Loucy (cell line): Measurements from ENCODE around the gene PPIP5K2.

Experiments
- H2AFZ ChIP-seq: fragments of 200-600 bp; sonication (generic); 2 replicates; pipeline ENCODE4 v1.6.0; 2016; ENCODE audit warnings: antibody characterized with exemption, mild to moderate bottlenecking, low read length, moderate library complexity
- H3F3A ChIP-seq: fragments of 200-600 bp; 2 replicates; pipeline ENCODE4 v1.6.0; 2016; ENCODE audit warnings: antibody characterized with exemption, low read depth, mild to moderate bottlenecking
- H3K27me3 ChIP-seq: fragments of 200-600 bp; sonication (generic); 2 replicates; pipeline ENCODE4 v1.6.1; 2014; ENCODE audit warnings: low read length, mild to moderate bottlenecking; ENCODE audit not compliant: insufficient read depth, poor library complexity, severe bottlenecking
- H3K36me3 ChIP-seq: fragments of 200-600 bp; sonication (generic); 2 replicates; pipeline ENCODE4 v1.6.1; 2016; ENCODE audit warnings: low read length; ENCODE audit not compliant: insufficient read depth
- H3K4me1 ChIP-seq: fragments of 200-600 bp; sonication (generic); 2 replicates; pipeline ENCODE4 v1.5.1; 2014; ENCODE audit warnings: low read length, mild to moderate bottlenecking; ENCODE audit not compliant: insufficient read depth, poor library complexity, severe bottlenecking
- H3K4me2 ChIP-seq: fragments of 200-600 bp; sonication (generic); 2 replicates; pipeline ENCODE4 v1.6.0; 2014; ENCODE audit warnings: antibody characterized with exemption, low read length, low read depth, mild to moderate bottlenecking; ENCODE audit not compliant: poor library complexity, severe bottlenecking
- H3K4me3 ChIP-seq: fragments of 200-600 bp; sonication (generic); 2 replicates; pipeline ENCODE4 v1.5.1; 2014; ENCODE audit warnings: low read length, mild to moderate bottlenecking, mixed read lengths; ENCODE audit not compliant: poor library complexity, severe bottlenecking
- H3K79me2 ChIP-seq: fragments of 200-600 bp; sonication (generic); 2 replicates; pipeline ENCODE4 v1.6.1; 2014; ENCODE audit warnings: low read length; ENCODE audit not compliant: insufficient read depth
- H3K9ac ChIP-seq: fragments of 200-600 bp; sonication (generic); 2 replicates; pipeline ENCODE4 v1.6.0; 2014; ENCODE audit warnings: mild to moderate bottlenecking, low read depth, low read length, moderate library complexity; ENCODE audit not compliant: poor library complexity, severe bottlenecking
- H3K9me2 ChIP-seq: fragments of 200-600 bp; sonication (generic); replicated peaks from 2 replicates; pipeline ENCODE4 v1.6.1; 2016; ENCODE audit warnings: low read depth, low read length, mixed read lengths
- H3K9me3 ChIP-seq: fragments of 200-600 bp; sonication (generic); 2 replicates; pipeline ENCODE4 v1.6.1; 2014; ENCODE audit warnings: mild to moderate bottlenecking, antibody characterized with exemption, low read length, low read depth; ENCODE audit not compliant: insufficient read depth
- H4K20me1 ChIP-seq: fragments of 200-600 bp; sonication (generic); 2 replicates; pipeline ENCODE4 v1.6.0; 2014; ENCODE audit warnings: antibody characterized with exemption, low read length, mild to moderate bottlenecking; ENCODE audit not compliant: insufficient read depth, poor library complexity, severe bottlenecking
- EZH2phosphoT487 ChIP-seq: fragments of 200-600 bp; IDR thresholded peaks from 2 replicates; pipeline ENCODE4 v1.6.1; 2018; ENCODE audit warnings: antibody characterized with exemption, mild to moderate bottlenecking, moderate library complexity, borderline replicate concordance
- TF ChIP-seq, protein P1 (sequence below): fragments of 200-600 bp; sonication (generic); conservative IDR thresholded peaks from 2 replicates; pipeline ENCODE4 v1.5.1; 2014; ENCODE audit warnings: mild to moderate bottlenecking, antibody characterized with exemption, low read length

The PPIP5K2 gene

DNA sequence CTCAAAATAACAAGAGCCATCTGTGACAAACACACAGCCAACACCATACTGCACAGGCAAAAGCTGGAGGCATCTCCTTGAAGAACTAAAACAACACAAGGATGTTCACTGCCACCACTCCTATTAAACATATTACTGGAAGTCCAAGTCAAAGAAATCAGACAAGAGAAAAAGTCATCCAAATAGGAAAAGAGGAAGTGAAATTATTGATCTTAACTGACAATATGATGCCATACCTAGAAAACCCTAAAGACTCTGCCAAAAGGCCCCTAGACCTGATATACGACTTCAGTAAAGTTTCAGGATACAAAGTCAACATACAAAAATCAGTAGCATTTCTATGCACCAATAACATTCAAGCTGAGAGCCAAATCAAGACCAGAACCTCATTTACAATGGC lies 108.5 kb downstream of the PPIP5K2 start:
- Histone ChIP-seq H3K4me3 (no peak overlapping the region), H3K27me3 (no peaks in the 10 kb centered on the region), H3K9me2 (no peaks in the 10 kb centered on the region), H3K4me1 (no peaks in the 10 kb centered on the region), H4K20me1 (no peaks in the 10 kb centered on the region), H3K79me2 (no peaks in the 10 kb centered on the region), H3K9ac (no peak overlapping the region), H3F3A (no peaks in the 10 kb centered on the region), H3K36me3 (no peaks in the 10 kb centered on the region), H2AFZ (no peak overlapping the region), H3K9me3 (no peaks in the 10 kb centered on the region), H3K4me2 (no peak overlapping the region)
- TF ChIP-seq, protein P1, sequence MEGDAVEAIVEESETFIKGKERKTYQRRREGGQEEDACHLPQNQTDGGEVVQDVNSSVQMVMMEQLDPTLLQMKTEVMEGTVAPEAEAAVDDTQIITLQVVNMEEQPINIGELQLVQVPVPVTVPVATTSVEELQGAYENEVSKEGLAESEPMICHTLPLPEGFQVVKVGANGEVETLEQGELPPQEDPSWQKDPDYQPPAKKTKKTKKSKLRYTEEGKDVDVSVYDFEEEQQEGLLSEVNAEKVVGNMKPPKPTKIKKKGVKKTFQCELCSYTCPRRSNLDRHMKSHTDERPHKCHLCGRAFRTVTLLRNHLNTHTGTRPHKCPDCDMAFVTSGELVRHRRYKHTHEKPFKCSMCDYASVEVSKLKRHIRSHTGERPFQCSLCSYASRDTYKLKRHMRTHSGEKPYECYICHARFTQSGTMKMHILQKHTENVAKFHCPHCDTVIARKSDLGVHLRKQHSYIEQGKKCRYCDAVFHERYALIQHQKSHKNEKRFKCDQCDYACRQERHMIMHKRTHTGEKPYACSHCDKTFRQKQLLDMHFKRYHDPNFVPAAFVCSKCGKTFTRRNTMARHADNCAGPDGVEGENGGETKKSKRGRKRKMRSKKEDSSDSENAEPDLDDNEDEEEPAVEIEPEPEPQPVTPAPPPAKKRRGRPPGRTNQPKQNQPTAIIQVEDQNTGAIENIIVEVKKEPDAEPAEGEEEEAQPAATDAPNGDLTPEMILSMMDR = no peak
- TF ChIP-seq EZH2phosphoT487 = no peak

DNA sequence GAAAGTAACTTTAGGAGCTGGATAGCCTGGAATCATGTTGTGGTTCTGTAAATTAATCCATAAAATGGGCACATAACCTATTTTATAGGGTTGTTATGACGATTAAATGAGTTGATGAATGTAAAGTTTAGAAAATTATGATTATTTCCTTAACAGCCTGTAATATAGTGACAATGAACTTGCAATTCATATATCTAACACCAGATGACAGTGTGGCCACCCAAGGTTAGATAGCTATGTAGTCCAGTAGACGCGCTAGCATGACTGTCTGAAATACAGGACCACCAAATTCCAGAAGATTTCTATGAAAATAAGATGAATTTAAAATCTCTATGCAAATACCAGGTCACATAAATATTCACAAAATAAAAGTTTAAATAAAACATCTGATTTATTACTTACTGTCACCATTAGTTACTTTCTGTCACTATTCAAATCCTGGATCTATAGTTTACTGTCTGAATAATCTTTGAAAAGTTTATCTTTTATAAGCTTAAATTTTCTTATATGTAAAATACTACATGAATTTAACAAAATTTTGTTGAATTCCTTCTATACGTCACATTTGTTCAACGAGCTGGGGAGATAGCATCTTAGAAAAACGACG lies 112.4 kb downstream of the PPIP5K2 start:
- H3F3A ChIP-seq = no peaks in the 10 kb centered on the region

DNA sequence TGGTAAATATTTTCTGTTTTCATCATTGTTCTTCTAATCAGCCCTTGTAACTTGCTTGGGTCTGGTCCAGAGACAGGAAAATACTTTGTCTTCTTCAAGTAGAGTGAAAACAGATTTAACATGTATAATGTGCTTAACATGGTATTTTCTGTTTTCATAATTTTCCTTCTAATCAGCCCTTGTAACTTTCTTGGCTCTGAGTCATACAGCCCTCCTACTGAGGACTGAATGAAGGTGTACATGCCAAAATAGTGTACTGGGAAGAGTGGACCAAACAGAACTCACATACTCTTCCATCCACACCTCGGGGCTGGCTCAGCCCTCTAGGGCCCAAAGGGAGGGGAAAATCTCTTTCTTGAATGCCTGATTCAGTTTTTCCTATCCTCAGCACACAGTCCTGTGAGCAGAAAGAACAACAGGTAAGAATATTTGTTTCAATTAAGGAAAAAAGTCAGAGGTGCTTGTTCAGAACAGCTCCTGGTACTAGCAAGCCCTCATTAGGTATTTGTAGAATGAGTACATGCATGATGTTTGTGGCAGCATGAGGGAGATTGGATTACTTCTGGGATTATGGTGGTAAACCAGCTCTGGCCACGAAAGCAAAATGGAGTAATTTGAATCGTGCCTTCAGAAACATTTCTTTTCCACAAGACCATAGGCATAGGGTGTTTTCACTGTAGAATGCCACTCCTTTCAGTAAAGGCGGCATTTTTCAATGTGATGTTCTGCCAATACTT lies 114.3 kb downstream of the PPIP5K2 start:
- Histone ChIP-seq H3K4me2 (no peak overlapping the region), H3K79me2 (no peaks in the 10 kb centered on the region), H3K4me3 (no peak overlapping the region), H3F3A (no peaks in the 10 kb centered on the region), H2AFZ (no peak overlapping the region), H3K9me3 (no peaks in the 10 kb centered on the region), H3K36me3 (no peaks in the 10 kb centered on the region), H4K20me1 (no peaks in the 10 kb centered on the region), H3K9ac (no peak overlapping the region), H3K27me3 (no peaks in the 10 kb centered on the region), H3K4me1 (no peaks in the 10 kb centered on the region), H3K9me2 (no peaks in the 10 kb centered on the region)
- no peak for TF ChIP-seq EZH2phosphoT487
- TF ChIP-seq, protein P1 = no peak

More for the DNA sequence above, 112.4 kb downstream of the PPIP5K2 start:
- H3K27me3 ChIP-seq = no peaks in the 10 kb centered on the region
- no peak overlapping the region for H3K4me2 ChIP-seq
- H4K20me1 ChIP-seq = no peaks in the 10 kb centered on the region
- H3K9ac ChIP-seq = no peak overlapping the region
- TF ChIP-seq EZH2phosphoT487 = no peak
- TF ChIP-seq, protein P1 = peak; percentile 65
- no peaks in the 10 kb centered on the region for H3K79me2 ChIP-seq
- H3K9me3 ChIP-seq = no peaks in the 10 kb centered on the region
- no peaks in the 10 kb centered on the region for H3K9me2 ChIP-seq
- H3K4me3 ChIP-seq = no peak overlapping the region
- H2AFZ ChIP-seq = no peak overlapping the region
- no peaks in the 10 kb centered on the region for H3K4me1 ChIP-seq
- no peaks in the 10 kb centered on the region for H3K36me3 ChIP-seq
